Cerebellar nuclear complex (tissue), 1 donor: ENCODE results near the gene TMEM89.

Source experiments
- DNase-seq, 2 experiments: peaks; one replicate each; lab custom pipeline; 2025; lab: John Stamatoyannopoulos, UW

TMEM89 gene

DNA sequence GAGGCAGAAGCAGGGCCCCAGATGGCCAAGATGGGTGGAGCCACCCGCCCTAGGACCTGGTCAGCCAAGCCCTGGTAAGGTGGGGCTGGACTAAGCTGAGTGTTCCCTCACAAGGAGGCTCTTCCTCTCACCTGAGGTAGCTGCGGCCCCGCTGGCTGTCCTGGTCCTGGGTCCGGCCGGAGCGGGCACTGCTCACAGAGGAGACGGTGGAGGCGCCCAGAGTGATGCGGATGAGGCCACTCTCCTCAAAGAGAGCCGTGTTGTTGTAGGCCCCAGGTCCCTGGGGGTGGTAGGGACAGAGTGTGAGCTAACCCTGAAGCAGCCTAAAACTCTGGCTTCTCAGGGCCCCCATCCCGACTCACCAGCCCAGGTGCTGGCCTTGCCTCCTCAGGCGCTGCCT, 21.0 kb upstream of the TMEM89 start:
- DNase-seq: no peak

DNA sequence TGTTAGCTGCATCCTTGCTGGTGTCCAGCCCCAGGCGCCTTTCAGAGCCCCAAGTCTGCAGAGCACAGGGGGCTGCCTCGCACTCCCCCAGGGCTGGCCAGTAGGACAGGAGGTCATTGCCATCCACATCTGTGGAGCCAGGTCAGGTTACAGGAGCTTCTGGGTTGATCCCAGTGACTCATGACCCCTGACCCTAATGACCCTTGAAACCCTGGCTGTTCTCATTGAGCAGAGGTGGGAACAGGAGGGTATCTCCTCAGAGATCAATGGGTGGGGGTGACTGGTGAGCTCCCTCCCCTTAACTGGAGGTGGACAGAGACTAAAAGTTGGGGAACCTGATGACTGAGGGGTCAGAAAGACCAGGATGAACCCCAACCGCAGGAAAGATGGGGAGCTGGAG, 19.8 kb upstream of the TMEM89 start:
- DNase-seq: no peak

DNA sequence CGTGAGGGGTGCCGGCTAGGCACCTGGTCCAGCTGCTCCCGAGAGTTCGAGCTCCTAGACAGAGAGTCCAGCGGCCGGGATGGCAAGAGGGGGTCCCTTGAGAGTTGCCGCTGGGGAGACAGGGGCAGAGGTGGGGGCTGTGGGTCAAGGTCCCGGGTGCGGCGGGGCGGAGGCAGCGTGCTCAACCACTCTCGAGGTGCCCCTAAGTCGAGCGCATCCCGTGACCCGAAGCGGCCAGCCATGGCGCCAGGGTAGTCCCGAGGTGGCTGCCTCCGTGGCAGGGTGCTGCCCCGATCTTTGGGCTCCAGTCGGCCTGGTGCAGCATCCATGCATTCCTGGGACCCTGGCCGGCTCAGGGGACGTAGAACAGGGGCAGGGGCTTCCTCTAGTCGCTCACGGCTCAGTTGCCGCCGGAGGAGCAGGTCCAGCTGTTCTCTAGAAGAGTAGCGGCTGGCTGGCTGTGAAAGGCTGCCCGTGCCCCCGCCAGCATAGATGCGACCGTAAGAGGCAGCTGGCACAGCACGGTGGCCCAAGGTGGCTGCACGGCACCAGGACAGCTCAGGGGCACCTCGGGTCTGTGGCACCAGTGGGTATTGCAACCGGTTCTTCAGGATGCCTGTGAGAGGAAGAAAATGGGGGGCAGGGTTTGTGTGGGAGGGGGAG, 18.5 kb upstream of the TMEM89 start:
- no peak for DNase-seq

DNA sequence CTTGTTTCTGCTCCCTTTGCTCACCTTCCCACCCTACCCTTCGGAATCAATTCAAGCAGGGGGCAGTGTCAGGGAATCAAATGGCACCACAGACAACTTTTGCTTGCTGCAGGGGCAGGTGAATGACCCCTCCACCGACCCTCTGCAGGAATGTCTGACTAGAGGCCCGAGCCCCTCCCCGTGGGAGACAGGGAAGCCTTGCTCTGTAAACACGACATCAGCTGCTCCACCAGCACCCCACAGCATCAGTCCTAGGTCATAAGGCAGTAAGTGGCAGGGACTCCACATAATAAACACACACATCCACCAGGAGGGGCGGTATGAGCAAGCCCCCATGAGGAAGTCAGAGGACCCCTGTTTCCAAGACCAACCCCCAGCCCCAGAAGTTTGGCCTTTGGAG, 15.7 kb upstream of the TMEM89 start:
- DNase-seq: no peak

- no peak for DNase-seq
These were observed 14.6 kb upstream of the TMEM89 start for GRCh38 chr3:48636149-48636655.

DNA sequence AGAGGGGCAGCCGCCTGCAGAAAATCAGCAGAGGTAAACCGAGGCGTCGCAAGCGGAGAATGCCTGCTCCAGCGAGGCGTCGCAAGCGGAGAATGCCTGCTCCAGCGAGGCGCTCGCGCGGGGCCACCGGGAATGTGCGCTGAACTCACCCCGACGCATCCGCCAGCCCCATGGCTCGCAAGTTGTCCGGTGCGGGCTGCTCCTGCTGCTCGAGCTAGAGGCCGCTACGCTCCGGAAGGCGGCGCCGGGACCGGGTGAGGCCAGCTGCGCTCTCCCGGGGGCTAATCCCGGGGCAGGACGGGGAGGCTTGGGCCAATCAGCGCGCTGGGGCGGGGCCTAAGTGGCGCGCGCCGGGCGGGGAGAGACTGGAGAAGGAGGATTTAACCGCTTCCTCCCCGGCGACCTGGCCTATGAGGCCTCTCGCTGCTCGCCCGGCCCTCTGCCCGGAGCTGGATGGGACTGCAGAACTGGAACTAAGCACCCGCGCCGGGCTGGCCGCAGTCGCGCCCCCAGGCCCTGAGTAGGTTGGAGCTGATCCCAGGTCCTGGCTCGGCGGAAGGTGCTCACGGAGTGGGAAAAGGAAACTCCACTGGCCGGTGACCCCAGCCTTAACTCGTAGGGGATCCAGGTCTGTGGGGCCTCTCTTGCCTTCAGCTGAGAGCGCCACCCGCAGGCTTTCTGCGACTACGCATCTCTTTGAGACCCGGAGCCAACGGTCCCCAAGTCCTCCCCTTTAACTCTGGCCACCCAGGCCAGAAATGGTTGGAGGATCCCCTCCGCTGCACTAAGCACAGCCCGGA, 13.9 kb upstream of the TMEM89 start, which contains the start of gene SLC26A6:
SLC26A6 (minus strand) TSS at position 240 of the 800 bp plus-strand sequence; CDS start at position 172, 68 bp downstream.
- DNase-seq: peak; percentile 51 to 86

- DNase-seq: no peak
These were observed 13.2 kb upstream of the TMEM89 start for GRCh38 chr3:48634661-48635221.

DNA sequence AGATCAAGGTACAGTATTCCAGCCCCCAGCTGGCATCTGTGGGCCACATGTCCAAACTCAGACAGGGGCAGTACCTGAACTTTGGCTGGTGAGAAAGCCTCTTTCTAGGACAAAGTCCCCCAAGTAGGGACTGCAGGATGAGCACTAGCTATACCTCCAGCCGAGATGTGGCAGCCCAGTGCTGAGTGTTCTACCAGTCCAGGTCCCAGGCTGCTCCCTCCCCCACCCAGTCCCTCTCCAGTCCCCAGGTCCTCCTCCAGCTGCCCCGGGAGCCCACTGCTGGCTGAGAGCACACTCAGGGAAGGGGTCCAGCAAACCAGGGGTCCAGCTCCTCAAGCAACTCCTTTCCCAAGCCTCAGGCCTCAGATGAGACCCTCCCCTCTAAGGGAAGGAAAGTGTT, 12.2 kb upstream of the TMEM89 start:
- DNase-seq: no peak

GRCh38 chr3:48633256-48633655, 11.7 kb upstream of the TMEM89 start:
- DNase-seq: no peak

DNA sequence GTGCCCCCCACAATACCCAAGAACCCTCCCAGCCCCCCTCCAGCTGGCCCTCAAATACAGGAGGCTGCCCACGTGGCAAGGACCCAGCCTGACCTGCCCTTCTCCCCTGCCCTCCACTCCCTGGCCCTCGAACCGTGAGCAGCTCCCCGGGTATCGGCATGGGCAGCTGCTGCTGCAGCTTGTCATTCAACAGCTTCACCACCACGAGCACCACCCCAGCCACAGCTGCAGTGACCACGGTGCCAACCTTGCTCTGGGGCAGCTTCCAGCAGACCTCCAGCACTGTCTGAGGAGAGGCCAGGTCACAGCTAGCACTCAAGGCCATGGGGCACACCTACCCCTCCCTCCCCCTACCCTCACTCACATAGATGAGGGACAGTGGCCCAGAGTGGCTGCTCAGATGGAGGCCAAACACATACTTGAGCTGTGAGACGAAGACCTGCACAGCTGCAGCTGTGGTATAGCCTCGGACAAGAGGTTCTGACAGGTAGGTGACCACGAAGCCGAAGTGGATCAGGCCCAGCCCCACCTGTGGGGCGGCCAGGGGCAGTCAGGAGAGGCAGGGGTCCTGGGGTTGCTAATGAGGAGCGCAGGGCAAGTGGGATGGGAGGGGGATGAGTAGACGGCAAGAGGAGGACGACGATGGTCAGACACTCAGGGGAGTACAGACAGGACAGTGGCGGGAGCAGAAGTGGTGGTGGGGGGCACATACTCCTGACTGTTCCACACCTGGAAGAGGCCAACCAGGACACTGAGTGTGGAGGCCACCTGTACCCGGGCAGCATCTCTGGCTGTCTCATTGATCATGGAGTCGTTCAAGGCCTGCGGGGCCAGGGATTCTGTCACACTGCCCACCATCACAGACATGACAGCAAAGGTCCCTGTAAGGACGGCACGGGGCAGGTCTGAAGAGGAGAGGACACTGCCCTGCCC, 10.2 kb upstream of the TMEM89 start:
- no peak for DNase-seq

DNA sequence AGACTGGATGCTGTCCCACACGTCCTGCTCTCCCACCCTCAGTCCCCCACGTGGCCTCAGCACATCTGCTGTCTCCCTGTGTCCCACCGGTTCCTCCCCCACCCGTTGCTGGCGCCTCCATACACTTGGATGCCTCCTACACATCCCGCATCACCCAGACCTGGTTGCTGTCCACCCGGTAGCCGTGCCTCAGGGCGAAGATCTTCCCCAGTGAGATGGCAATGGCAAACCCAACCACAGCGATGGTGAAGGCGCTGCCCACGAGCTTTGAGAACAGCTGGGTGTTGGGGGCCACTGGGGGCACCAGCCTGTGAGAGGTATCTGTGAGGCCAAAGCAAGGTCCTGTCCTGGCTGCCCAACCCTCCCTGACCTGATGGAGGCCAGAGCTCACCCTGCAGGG, 9.3 kb upstream of the TMEM89 start:
- no peak for DNase-seq

DNA sequence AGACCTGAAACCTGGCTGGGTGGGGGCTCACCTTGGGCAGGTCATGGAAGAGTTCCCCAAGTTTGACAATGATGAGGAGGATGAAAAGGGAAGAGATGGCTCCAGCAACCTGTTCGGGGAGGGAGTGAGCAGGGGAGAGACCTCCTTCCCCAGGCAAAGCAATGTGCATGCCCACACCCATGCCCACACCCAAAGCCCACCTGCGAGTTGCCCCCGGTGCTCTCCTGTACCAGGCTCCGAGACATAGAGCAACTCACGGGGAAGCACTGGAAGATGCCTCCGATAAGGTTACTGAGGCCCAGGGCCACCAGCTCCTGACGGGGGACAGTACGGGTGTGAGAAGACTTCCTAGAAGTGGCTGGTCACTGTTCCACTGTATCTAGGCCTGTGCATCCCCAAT, 8.8 kb upstream of the TMEM89 start:
- no peak for DNase-seq

- no peak for DNase-seq
These were observed 8.3 kb upstream of the TMEM89 start for GRCh38 chr3:48629894-48630293.

GRCh38 chr3:48628277-48629017, 6.9 kb upstream of the TMEM89 start:
- DNase-seq: no peak

DNA sequence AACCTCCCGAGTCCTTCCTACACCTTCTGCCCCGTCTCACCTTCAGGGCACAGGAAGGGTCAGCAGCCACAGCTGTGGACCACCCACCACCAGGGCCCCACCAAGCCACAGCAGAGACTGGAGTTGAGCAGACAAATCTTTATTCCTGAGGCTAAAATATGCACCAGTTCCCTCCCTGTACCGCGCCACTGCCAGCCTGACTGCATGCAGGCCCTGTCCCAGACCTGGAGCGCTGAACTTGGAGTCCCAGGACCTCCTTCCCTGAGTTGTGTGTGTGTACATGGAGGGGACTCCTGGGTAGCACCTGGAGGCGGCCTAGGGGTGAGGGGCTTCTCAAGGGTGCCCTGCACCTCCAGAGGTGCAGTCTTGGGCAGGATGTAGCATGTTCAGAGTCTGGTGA, 4.0 kb upstream of the TMEM89 start:
- no peak for DNase-seq

GRCh38 chr3:48624767-48625166, 3.2 kb upstream of the TMEM89 start:
- no peak for DNase-seq

DNA sequence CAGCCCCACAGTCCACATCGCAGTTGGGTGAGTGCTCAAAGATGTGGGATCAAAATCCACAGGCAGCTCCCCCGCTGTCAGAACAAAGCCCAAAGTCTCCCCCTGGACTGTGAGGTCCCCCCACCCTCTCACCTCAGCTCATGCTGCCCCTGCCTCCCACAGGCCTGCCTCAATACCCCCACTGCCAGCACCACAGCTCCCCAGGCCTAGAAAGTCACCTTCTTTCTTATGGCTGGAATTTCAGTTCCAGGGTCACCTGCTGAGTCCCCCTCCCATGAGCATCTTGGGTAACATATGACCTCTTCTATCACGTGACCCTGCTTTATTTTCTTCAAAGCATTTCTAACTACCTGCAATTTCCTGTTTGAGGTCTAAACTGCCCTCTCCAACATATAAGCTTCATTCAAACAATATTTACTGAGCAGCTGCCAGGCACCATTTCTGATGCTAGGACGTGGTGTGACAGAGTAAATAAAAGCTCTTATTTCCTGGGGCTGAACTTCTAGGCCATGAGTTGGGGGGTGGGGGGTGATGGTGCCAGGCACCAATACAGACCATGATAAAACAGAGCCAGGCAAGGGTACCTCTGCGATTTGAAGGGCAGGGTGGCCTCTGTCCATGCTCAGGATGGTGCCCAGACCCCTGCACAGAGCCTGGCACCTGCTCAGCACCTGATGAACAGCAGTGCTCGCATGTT, 2.4 kb upstream of the TMEM89 start:
- no peak for DNase-seq

GRCh38 chr3:48619541-48620524, 1.7 kb downstream of the TMEM89 start:
- no peak for DNase-seq

DNA sequence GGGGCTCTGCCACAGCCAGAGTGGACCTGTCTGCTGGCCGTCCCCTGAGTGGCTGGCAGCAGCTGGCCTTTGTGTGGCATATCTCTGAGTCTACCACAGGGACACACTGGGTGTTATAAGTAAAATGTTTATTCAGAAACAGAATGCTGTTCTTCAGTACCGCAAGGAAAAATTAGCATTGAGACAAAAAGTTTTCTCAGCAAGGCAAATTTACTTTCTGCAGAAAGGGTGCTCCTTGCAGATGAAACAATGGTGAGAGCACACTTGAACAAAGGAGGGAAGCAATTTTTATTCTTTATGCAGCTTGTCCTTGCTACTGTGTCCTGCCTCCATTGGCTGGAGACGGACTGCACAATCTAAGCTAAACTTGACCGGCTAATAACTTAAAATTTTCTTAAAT, 4.0 kb downstream of the TMEM89 start:
- no peak for DNase-seq
